GM19463 (cell line): ENCODE data around the gene AMHR2.

Experiments
- ATAC-seq: cut with Tn5 transposase; IDR thresholded peaks from one replicate; pipeline ENCODE4 v1.9.1; 2021; ENCODE audit warnings: mild to moderate bottlenecking, moderate library complexity; ENCODE audit not compliant: unreplicated experiment

Gene AMHR2

GRCh38 chr12:53478865-53479264, 55.2 kb downstream of the AMHR2 start:
- ATAC-seq: no peak

GRCh38 chr12:53479331-53479730, 55.7 kb downstream of the AMHR2 start:
- ATAC-seq: no peak

- ATAC-seq: no peak
Observed at GRCh38 chr12:53480491-53481442, 57.1 kb downstream of the AMHR2 start.
